GM23248 (cell line): ENCODE data around the gene NPC1L1. TPM values are rescaled to one million over a fixed set of nuclear protein-coding genes. Genes with fewer than 3 reads are reported as not detected.
"Not testable (repeated sequence)": the region's sequence is repeated elsewhere in the genome, so short reads cannot be mapped to it uniquely, and the experiment has no call there.

Experiments used
- DNase-seq: peaks from one replicate; pipeline ENCODE4 v3.0.0-alpha.2; 2015
- H2AFZ ChIP-seq: fragments of 200-600 bp; sonication (generic); 2 replicates; pipeline ENCODE4 v1.6.1; 2016; ENCODE audit warnings: antibody characterized with exemption
- H3F3A ChIP-seq: fragments of 200-600 bp; sonication (generic); 2 replicates; pipeline ENCODE4 v1.6.1; 2016; ENCODE audit warnings: mild to moderate bottlenecking, antibody characterized with exemption, mixed run types; ENCODE audit not compliant: insufficient read depth
- H3K27ac ChIP-seq: fragments of 200-600 bp; sonication (generic); 2 replicates; pipeline ENCODE4 v1.5.1; 2016; ENCODE audit warnings: mild to moderate bottlenecking
- H3K27me3 ChIP-seq: fragments of 200-600 bp; sonication (generic); replicated peaks from 2 replicates; pipeline ENCODE4 v1.6.1; 2016; ENCODE audit warnings: mild to moderate bottlenecking; ENCODE audit not compliant: insufficient read depth
- H3K36me3 ChIP-seq: fragments of 200-600 bp; sonication (generic); 2 replicates; pipeline ENCODE4 v1.6.1; 2016; ENCODE audit warnings: low read depth, mild to moderate bottlenecking
- H3K4me1 ChIP-seq: fragments of 200-600 bp; sonication (generic); 2 replicates; pipeline ENCODE4 v1.6.1; 2016; ENCODE audit warnings: mild to moderate bottlenecking; ENCODE audit not compliant: insufficient read depth
- H3K4me2 ChIP-seq: fragments of 200-600 bp; sonication (generic); one replicate; pipeline ENCODE4 v1.6.1; 2016; ENCODE audit warnings: mild to moderate bottlenecking; ENCODE audit not compliant: unreplicated experiment
- H3K4me3 ChIP-seq: fragments of 200-600 bp; sonication (generic); 2 replicates; pipeline ENCODE4 v1.5.1; 2016; ENCODE audit warnings: mild to moderate bottlenecking
- H3K79me2 ChIP-seq: fragments of 200-600 bp; sonication (generic); 2 replicates; pipeline ENCODE4 v1.6.1; 2016; ENCODE audit warnings: mild to moderate bottlenecking; ENCODE audit not compliant: insufficient read depth
- H3K9ac ChIP-seq: fragments of 200-600 bp; sonication (generic); 2 replicates; pipeline ENCODE4 v1.6.1; 2016; ENCODE audit warnings: mild to moderate bottlenecking
- H3K9me2 ChIP-seq: fragments of 200-600 bp; sonication (generic); 2 replicates; pipeline ENCODE4 v1.6.1; 2016; ENCODE audit warnings: mixed run types, mild to moderate bottlenecking, moderate library complexity; ENCODE audit not compliant: insufficient read depth
- H3K9me3 ChIP-seq: fragments of 200-600 bp; sonication (generic); one replicate; pipeline ENCODE4 v1.6.1; 2017; ENCODE audit warnings: low read depth
- H4K20me1 ChIP-seq: fragments of 200-600 bp; sonication (generic); 2 replicates; pipeline ENCODE4 v1.6.0; 2016; ENCODE audit not compliant: insufficient read depth
- EZH2 ChIP-seq: fragments of 200-600 bp; sonication (generic); IDR thresholded peaks from 2 replicates; pipeline ENCODE4 v1.6.1; 2018; ENCODE audit warnings: antibody characterized with exemption, mild to moderate bottlenecking; ENCODE audit not compliant: insufficient read depth, poor library complexity, severe bottlenecking
- EZH2phosphoT487 ChIP-seq: fragments of 200-600 bp; sonication (generic); IDR thresholded peaks from 2 replicates; pipeline ENCODE4 v1.6.1; 2018; ENCODE audit warnings: antibody characterized with exemption, moderate library complexity, mild to moderate bottlenecking, low read depth; ENCODE audit not compliant: insufficient read depth
- WGBS, 2 experiments: methylation state at CpG; one replicate each; pipeline ENCODE4 v1.1.6; 2015 to 2017; ENCODE audit warnings: low lambda C conversion rate in 2 of 2, low coverage in 1 of 2; ENCODE audit errors: missing lambda C conversion rate in 2 of 2; 5-methylcytosine and 5-hydroxymethylcytosine counted together
- in situ Hi-C: fragments of 300-500 bp; cut with MboI; formaldehyde crosslinking; loops from 2 replicates; pipeline ENCODE4 v1.15.0; 2020
- polyA plus RNA-seq: library from polyadenylated mRNA; unstranded; fragments of >200 nt; fragmentation: Nextera tagmentation; extraction: Ambion mirVana; gene quantifications from 2 replicates; pipeline ENCODE4 v1.2.1, GENCODE V29; 2016
- total RNA-seq: library from RNA; depleted of rRNA; stranded (reverse); fragments of >200 nt; shearing (Covaris generic); gene quantifications from 2 replicates; pipeline ENCODE4 v1.2.3, GENCODE V29; 2014

NPC1L1 gene
- total and polyA plus RNA-seq, 2 experiments from 2014 or later = not detected

DNA sequence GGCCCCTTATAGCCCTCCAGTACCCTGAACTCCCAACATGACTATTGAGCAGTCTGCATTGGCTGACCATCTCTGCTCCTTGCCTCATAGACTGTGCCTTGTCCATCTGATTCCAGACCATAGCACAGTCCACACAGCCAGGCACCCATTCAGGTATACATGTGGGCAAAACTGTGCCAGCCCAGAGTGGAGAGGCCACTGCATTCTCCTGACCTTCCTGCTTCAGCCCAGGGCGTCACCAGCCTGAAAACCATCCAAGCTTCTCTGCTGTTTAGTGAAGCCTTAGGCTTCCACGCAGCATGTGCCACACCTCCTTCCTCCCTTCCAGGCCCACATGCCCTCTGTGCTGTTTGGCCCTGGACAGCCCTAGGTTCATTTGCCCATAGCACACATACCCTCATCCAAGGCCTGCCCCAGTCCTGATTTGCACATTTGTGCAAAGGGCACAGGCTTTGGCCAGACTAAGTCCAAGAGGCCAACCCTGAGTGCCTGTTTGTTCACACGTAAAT lies 22.1 kb upstream of the NPC1L1 start:
- no peak overlapping the region for H3K9ac ChIP-seq
- H3K4me1 ChIP-seq = no peaks in the 10 kb centered on the region
- 74 to 79% methylated on average over 3 of the region's 3 CpGs for WGBS, 2 experiments
- H3K27me3 ChIP-seq = no peaks in the 10 kb centered on the region
- H2AFZ ChIP-seq = no peak overlapping the region
- H3K9me3 ChIP-seq = no peaks in the 10 kb centered on the region
- H3K4me3 ChIP-seq = no peak overlapping the region
- DNase-seq = no peak
- peaks cover 6% of the 10 kb centered on the region for H3K79me2 ChIP-seq
- H3F3A ChIP-seq = peaks cover 5% of the 10 kb centered on the region; the same call in 1 of the 2 replicates
- H4K20me1 ChIP-seq = no peaks in the 10 kb centered on the region
- no peak overlapping the region for H3K27ac ChIP-seq
- in situ Hi-C loops = no loop called here
- H3K36me3 ChIP-seq = peaks cover 9% of the 10 kb centered on the region; the same call in 1 of the 2 replicates
- H3K4me2 ChIP-seq = no peak overlapping the region
- H3K9me2 ChIP-seq = no peaks in the 10 kb centered on the region
- TF ChIP-seq EZH2phosphoT487 (no peak), EZH2 (no peak)

DNA sequence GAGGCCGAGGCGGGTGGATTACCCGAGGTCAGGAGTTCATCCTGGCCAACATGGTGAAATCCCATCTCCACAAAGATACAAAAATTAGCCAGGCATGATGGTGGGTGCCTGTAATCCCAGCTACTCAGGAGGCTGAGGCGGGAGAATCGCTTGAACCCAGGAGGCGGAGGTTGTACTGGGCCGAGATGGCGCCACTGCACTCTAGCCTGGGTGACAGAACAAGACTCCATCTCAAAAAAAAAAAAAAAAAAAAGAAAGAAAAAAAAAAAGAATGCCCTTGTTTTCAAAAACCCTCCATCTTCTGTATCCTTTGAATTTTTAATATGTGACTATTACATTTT lies 21.5 kb upstream of the NPC1L1 start:
- H3K27ac ChIP-seq, H3K36me3 ChIP-seq, DNase-seq, H3K4me1 ChIP-seq, H3K9ac ChIP-seq, H2AFZ ChIP-seq, H3K79me2 ChIP-seq, H3K9me3 ChIP-seq, in situ Hi-C loops, H4K20me1 ChIP-seq, H3K4me2 ChIP-seq, H3K9me2 ChIP-seq, H3K4me3 ChIP-seq, H3F3A ChIP-seq, H3K27me3 ChIP-seq: not testable (repeated sequence)
- 89 to 92% methylated on average over 7 to 8 of the region's 8 CpGs for WGBS, 2 experiments

DNA sequence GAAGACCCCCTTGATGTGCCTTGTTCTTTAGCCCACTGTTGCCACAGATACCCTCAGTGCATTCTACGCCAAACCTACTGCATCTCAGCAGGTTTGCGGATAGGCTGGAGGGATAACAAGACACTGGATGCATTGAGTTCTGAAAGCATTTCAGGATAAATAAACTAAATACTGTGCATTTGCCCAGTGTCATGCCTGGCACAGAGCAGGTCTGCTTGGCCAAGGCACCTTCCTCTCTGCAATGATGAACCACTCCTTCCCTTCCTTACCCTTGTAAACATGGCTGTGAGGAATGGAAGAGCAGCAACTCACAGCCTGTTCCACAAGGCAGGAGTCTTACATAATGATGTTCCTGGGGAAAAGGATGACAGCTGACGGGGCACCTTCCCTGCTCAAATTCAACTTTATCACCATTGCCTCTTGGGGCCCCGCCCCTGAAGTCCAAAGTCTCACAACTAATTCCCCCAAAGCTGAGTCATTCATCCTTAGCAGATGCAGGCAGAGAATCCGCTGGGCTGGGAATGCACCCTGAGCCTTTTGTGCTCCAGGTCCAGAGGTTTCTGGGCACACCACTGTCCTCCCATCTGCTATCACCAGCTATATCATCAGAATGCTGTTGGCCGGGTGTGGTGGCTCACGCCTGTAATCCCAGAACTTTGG lies 21.0 kb upstream of the NPC1L1 start:
- Histone ChIP-seq H3K4me2 (no peak overlapping the region), H2AFZ (no peak overlapping the region), H3K4me1 (no peaks in the 10 kb centered on the region), H3K9ac (no peak overlapping the region), H3F3A (no peaks in the 10 kb centered on the region), H3K9me3 (no peaks in the 10 kb centered on the region), H3K27ac (no peak overlapping the region), H3K36me3 (peaks cover 9% of the 10 kb centered on the region; the same call in 1 of the 2 replicates), H3K9me2 (no peaks in the 10 kb centered on the region), H3K27me3 (no peaks in the 10 kb centered on the region), H3K79me2 (peaks cover 6% of the 10 kb centered on the region), H4K20me1 (no peaks in the 10 kb centered on the region), H3K4me3 (no peak overlapping the region)
- in situ Hi-C loops = no loop called here
- peak; percentile 75 for DNase-seq
- TF ChIP-seq EZH2phosphoT487 = no peak
- no peak for TF ChIP-seq EZH2
- 86 to 93% methylated on average over 7 of the region's 7 CpGs for WGBS, 2 experiments

DNA sequence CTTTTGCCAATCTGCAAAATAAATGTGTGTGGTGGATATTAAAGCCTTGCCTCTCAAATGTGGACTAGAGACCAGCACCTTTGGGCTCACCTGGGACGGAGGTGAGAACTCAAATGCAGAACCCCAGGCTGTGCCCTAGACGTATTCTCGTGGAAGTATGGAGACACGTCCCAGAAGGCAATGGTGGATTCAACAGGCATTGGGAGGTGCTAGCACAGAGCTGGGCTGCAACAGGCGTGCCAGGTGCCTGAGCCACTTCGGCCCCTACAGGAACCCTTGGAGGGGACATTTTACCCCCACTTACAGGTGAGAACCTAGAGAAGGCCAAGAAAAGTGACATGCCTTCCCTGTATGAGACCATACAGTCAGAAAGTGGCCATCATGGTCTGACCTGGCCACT lies 20.4 kb upstream of the NPC1L1 start:
- no peaks in the 10 kb centered on the region for H3K27me3 ChIP-seq
- no peak overlapping the region for H3K4me2 ChIP-seq
- in situ Hi-C loops = no loop called here
- no peak overlapping the region for H3K4me3 ChIP-seq
- no peaks in the 10 kb centered on the region for H3K4me1 ChIP-seq
- no peaks in the 10 kb centered on the region for H3K9me3 ChIP-seq
- H3K36me3 ChIP-seq = peaks cover 9% of the 10 kb centered on the region; the same call in 1 of the 2 replicates
- no peak overlapping the region for H3K9ac ChIP-seq
- H3K27ac ChIP-seq = no peak overlapping the region
- no peak for DNase-seq
- H4K20me1 ChIP-seq = no peaks in the 10 kb centered on the region
- H2AFZ ChIP-seq = no peak overlapping the region
- no peaks in the 10 kb centered on the region for H3F3A ChIP-seq
- WGBS, 2 experiments = 95 to 97% methylated on average over 6 of the region's 6 CpGs
- no peaks in the 10 kb centered on the region for H3K9me2 ChIP-seq
- H3K79me2 ChIP-seq = peaks cover 6% of the 10 kb centered on the region
- TF ChIP-seq EZH2 = no peak
- TF ChIP-seq EZH2phosphoT487 = no peak

DNA sequence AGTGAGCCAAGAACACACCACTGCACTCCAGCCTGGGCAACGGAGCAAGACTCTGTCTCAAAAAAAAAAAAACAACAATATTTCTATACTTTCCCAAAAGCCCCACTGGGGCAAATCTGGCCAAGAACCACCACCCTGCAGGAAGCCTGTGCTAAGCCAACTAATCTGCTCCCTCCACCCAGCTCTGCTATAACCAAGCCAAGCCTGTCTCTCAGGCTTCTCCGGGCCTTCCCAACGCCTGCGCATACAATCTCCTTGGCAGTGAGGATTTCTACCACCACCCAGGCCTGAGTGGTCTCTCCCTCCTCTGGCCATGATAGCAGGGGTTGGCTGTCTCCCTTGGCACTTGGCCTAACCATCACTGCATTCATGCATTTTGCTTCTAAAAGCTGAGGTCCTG lies 18.4 kb upstream of the NPC1L1 start:
- Histone ChIP-seq H3K36me3 (peaks cover under 1% of the 10 kb centered on the region; the same call in 1 of the 2 replicates), H3F3A (no peaks in the 10 kb centered on the region), H3K9me2 (no peaks in the 10 kb centered on the region), H3K79me2 (no peaks in the 10 kb centered on the region), H3K9ac (no peak overlapping the region), H2AFZ (no peak overlapping the region), H3K4me2 (no peak overlapping the region), H3K27ac (no peak overlapping the region), H3K4me3 (no peak overlapping the region), H3K4me1 (no peaks in the 10 kb centered on the region), H3K9me3 (no peaks in the 10 kb centered on the region), H3K27me3 (no peaks in the 10 kb centered on the region), H4K20me1 (no peaks in the 10 kb centered on the region)
- TF ChIP-seq EZH2 = no peak
- TF ChIP-seq EZH2phosphoT487 = no peak
- WGBS, 2 experiments = 74 to 76% methylated on average over 4 of the region's 4 CpGs
- in situ Hi-C loops = no loop called here
- no peak for DNase-seq
